SH-SY5Y (cell line): ENCODE results near the gene ROBO3.

ENCODE experiments used
- GATA2 ChIP-seq: IDR thresholded peaks from 2 replicates; pipeline ENCODE4 v1.6.1; 2011; ENCODE audit warnings: mild to moderate bottlenecking, low read depth, low read length
- GATA3 ChIP-seq: IDR thresholded peaks from 2 replicates; pipeline ENCODE4 v1.6.1; 2011; ENCODE audit warnings: low read depth, mild to moderate bottlenecking, low read length, moderate library complexity

Gene ROBO3

DNA sequence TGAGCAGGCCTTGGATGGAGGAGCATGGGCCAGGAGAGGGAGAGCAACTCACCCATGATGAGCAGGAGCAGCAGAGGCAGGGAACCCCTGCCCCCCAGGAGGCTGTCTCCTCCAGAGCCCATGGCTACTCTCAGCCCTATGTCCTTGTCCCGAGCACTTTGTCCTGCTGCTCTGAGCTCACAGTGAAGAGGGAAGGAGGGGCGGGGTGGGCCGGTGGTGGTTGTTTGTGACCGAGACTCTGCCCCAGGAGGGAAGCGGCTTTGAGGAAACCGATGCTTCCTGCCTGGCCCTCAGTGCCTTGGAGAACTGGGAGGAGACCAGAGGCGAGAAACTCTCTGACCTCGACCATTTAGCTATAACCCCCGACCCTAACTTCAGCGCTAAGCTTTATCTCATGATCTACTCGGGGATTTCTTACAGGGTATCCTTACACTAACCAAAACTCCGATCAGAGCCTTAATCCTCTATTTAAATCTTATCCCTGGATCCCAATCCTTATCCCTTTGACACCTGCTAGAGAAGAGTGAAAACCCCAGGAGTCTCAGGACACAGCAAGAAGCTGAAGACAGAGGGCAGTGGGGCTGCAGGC, 32.5 kb downstream of the ROBO3 start, which contains the start of gene ROBO4:
ROBO4 (minus strand) TSS at position 192 of the 589 bp plus-strand sequence; CDS start at position 122, 70 bp downstream.
- TF ChIP-seq GATA2, result no peak
- no peak for TF ChIP-seq GATA3

DNA sequence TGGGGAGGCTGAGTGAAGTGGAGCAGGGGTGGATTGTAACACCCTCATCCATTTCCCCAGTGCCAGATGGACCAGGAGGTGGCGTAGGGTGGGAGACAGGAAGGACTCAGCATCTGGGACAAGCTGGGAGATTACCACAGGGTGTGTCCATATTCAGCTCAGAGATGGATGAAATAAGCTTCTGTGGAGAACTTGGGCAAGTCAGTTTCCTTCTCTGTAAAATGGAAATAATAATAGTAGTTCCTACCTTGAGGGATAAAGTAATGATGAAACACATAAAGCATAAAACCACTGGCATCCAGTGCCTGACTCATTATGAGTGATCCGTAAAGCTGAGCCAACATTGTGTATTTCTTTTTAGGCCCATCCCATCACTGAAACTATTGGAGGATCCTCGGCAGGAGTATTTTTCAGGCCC, 33.0 kb downstream of the ROBO3 start:
- TF ChIP-seq GATA3 (no peak), GATA2 (no peak)

DNA sequence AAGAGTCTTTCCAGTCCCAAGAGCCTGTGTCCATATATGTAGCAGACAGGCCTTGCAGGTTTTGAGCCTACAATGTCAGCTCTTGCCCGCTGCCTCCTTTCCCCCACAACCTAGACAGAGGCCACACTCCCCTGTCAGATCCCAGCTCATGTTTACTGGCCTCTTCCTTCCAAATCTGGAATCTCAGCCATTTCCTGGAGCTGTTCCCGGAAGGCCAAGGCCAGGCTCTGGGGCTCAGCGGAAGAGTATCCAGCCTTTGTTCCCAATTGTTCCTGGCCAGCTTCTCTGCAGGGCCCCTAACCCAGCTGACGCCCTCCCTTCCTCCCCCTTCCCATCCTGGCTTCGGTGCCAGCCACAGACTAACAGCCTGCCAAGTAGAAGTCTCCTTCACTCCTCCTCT, 33.5 kb downstream of the ROBO3 start:
- TF ChIP-seq GATA2 (no peak), GATA3 (no peak)

DNA sequence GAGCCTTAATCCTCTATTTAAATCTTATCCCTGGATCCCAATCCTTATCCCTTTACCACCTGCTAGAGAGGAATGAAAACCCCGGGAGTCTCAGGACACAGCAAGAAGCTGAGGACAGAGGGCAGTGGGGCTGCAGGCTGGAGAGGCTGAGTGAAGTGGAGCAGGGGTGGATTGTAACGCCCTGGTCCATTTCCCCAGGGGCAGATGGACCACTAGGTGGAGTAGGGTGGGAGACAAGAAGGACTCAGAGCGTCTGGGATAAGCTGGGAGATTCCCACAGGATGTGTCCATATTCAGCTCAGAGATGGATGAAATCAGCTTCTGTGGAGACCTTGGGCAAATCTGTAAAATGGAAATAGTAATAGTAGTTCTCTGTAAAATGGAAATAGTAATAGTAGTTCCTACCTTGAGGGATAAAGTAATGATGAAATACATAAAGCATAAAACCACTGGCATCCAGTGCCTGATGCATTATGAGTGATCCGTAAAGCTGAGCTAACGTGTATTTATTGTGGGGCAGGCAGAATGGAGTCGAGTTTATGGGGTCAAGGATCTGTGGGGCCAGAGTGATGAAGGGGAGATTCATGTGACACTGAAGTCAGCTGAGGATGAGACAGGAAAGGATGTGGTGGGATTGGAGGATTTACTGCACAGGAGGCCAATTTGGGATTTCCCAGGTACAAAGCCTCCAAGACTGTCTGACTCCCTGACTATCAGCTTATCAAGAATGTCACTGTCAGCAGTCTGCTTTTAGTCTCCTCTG, 34.3 kb downstream of the ROBO3 start:
- TF ChIP-seq GATA2 (no peak), GATA3 (no peak)

DNA sequence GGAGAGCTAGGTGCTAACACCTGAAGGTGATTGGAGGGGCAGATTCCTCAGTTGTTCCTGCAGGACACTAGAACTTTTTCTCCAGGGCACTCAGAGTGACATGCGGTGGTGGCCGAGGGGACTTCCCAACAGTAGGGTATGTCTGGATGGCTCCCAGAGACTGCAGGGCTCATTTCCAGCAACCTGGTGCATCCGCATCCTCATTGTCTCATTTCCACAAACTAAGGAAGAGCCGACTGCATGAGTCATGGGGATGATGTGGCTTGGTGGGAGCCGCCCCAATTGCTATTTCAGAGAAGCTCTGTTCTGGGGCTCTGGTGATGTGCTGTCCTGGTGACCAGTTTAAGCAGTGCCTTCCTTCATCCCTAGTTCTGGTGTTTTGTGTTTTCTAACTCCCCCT, 35.2 kb downstream of the ROBO3 start:
- TF ChIP-seq GATA2 (no peak), GATA3 (no peak)

DNA sequence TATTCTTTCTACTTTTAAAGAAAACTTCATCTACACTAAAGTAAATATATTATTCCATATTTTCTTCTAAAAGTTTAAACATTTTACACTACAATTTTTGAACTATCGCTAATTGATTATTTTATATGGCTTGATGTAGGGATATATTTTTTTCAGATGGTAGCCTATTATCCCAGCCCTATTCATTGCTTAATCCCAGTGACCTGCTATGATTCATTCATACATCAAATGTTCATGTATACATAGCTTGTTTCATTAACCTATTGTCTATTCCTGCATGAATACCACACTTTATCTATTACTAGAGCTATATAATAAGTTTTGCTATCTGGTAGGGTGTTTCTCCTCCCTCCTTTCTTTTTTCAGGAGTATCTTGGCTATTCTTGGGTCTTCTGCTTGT, 37.4 kb downstream of the ROBO3 start:
- TF ChIP-seq GATA3, result no peak
- no peak for TF ChIP-seq GATA2

DNA sequence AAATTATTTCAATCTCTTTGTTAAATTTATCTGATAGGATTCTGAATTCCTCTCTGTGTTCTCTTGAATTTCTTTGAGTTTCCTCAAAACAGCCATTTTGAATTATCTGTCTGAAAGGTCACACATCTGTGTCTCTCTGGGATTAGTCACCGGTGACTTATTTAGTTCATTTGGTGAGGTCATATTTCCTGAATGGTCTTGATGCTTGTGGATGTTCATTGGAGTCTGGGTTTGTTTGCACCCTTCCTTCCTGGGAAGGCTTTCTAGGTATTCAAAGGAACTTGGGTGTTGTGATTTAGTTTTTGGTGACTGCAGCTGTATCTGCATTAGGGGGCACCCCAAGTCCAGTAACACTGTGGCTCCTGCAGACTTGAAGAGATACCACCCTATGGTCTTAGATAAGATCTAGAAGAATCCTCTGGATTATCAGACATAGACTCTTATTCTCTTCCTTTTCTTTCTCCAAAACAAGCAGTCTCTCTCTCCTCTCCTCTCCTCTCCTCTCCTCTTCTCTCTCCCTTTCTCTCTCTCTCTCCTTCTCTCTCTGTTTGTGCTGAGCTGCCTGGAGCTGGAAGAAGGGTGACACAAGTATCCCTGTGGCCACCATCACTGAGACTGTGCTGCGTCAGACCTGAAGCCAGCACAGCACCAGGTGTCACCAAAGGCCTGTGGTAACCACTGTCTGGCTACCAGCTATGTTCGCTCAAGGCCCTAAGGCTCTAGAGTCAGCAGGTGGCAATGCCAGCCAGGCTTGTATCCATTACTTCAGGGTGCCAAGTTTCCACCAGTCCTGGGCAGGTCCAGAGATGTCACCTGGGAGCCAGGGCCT, 50.5 kb downstream of the ROBO3 start:
- TF ChIP-seq GATA2 (no peak), GATA3 (no peak)

DNA sequence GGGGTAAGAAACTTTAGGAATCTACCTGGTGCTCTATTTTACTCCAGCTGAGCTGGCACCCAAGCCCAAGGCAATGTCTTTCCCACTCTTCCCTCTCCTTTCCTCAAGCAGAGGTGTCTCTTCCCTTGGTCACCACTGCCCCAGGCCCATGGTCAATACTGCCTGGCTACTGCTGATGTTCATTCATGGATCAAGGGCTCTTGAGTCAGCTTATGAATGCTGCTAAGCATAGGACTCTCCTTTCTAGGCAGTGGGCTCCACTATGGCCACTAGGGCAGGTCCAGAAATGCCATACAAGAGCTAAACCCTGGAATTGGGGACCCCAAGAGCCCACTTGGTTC, 51.1 kb downstream of the ROBO3 start:
- TF ChIP-seq GATA3 (no peak), GATA2 (no peak)

DNA sequence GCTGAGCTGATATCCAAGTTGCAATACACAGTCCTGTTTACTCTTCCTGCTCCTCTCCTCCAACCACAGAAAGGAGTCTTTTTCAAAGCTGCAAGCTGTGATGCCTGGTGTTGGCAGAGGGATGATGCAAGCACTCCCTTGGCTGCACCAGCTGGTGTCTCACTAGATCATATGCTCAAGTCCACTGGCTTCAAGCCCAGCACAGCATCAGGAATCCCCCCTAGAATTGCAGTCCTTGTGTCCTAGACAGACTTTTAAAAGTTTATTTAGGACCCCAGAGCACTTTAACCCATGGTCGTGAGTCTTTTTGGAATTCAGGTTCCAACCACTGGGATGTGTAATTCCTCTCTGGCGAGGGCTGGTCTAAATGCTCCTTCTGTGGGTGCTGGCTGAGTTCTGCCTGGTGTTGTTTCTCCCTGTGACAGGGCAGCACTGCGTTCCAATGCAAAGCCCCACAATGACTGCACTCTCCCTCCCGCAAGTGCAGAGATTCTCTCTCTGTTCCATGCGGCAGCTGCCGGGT, 51.9 kb downstream of the ROBO3 start:
- TF ChIP-seq GATA3 (no peak), GATA2 (no peak)

DNA sequence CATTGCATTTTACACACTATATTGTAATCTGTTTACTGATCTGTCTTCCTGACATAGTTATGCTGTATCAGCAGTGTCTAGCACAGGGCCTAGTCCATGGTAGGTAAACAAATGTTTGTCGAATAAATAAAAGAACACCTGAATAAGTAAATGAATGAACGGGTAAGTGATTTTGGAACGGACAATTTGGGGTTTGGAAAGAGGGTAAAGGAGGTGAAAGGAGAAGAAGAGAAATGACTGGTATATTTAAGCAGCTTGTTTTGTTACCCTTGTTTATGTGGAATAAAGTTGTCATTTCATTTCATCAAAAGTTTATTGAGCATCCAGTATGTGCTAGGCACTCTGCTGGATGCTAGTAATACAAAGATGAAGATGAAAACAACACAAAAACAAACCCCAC, 53.7 kb downstream of the ROBO3 start, which contains the start of gene HEPN1:
HEPN1 (plus strand) TSS at position 301 of the 400 bp plus-strand sequence.
- no peak for TF ChIP-seq GATA2
- TF ChIP-seq GATA3, result no peak

DNA sequence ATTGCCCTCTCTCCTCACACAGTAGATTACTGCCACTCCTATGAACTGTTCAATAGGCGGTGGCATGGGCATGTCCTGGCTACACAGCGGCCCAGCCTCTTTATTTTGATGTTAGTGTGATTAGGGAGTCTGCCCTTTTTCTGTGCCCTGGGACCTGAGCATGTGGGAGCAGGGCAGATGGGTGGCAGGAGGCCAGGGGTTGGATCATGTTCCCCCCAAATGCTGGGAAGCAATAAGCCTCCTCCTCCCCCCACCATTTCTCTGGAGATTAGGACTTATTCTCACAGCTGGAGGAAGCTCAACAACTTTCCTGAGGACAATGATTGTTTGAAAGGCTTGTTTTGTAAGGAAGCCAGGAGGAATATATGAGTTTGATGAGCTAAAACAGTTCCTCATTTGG, 54.7 kb downstream of the ROBO3 start:
- TF ChIP-seq GATA2 (no peak), GATA3 (no peak)

DNA sequence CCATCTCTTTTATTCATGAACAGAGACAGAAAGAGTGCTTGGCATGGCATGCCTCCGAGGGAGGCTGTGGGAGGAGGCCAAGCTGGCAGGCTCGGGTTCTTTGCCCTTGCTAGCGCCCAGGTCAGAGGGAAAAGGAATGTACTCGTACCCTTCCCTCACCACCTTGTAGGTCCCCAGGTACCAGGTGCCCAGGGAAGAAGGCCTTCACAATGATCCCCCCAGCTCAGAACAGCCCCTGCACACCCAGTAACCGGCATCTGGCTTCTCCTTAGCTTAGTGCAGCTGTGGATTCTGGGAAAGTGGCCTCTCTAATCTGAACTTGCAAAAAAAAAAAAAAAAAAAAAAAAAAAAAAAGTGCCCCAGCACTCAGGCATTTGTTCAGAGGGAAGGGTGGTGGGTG, 55.1 kb downstream of the ROBO3 start:
- TF ChIP-seq GATA2, result no peak

DNA sequence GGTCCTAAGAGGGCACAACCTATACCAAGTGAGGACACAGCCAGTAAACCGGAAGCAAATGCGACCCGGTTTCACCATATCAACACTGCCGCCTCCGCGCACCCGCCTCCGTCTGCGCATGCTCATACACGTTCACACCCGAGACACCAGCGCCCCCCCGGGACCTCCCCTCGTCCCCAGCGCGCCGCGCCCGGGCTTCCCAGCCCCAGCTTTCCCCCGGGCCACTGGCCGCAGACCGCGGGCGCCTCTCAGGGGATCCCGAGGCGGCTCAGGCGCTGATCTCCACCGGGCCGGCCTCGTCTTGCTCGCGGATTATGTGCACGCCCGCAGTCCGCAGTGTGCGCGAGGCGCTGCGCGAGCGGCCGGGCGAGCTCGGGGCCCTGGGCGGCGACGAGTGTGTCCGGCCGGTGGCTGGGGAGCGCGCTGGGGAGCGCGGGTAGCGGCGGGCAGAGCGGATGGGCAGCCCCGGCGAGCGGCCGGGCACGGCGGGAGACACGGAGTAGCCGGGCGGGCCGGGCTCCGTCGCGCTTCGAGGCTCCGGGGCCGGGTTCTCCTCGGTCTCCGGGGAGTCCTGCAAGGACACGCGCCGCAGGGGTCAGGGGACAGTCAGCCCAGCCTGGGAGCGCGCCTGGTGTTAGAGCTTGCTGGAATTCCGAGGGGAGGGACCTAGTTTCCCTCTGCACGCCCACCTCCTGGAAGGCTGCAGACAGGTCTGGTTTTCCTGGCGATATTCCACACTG, 55.8 kb downstream of the ROBO3 start:
- no peak for TF ChIP-seq GATA2
- TF ChIP-seq GATA3, result no peak

DNA sequence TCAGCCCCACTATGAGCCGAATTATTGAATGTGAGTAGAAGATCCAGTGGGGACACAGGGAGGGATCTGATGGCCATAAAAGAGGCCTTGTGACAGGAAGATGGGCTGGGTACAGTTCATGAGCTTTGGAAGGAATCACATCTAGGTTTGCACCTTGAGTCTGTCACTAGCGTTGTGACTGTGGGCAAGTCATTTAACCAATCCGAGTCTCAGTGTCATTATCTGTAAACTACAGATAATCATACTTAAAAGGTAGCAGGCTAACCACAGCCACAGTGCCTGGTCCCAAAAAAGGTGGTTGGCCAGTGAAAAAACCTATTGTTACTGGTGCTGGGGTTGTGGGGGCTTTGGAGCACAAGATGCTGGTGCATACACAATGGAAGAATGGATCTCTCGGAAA, 57.6 kb downstream of the ROBO3 start:
- TF ChIP-seq GATA3, result no peak
- TF ChIP-seq GATA2, result no peak
